Small intestine (tissue), 7 donors: ENCODE measurements around the gene TSEN15. TPM values are rescaled to one million over a fixed set of nuclear protein-coding genes. Genes with fewer than 3 reads are reported as not detected.

Source experiments
- DNase-seq, 2 donors: peaks; one replicate each; pipeline versions ENCODE4 v3.0.0 to v3.0.0-alpha.2; 2013
- FAIRE-seq: peaks from 2 replicates; lab custom pipeline; 2012; peaks lifted over from hg19 to GRCh38; lab: Jason Lieb, UNC
- H3K27ac ChIP-seq, 3 donors: one replicate each; pipeline ENCODE4 v1.5.1; 2013; ENCODE audit warnings: low read length in 2 of 3, mild to moderate bottlenecking in 2 of 3, control low read depth in 1 of 3, inconsistent platforms in 1 of 3, low read depth in 1 of 3, moderate library complexity in 1 of 3
- H3K27me3 ChIP-seq, 3 donors: one replicate each; pipeline ENCODE4 v1.6.1; 2013; ENCODE audit warnings: low read length in 3 of 3, inconsistent platforms in 1 of 3; ENCODE audit not compliant: control insufficient read depth in 3 of 3, insufficient read depth in 3 of 3
- H3K36me3 ChIP-seq, 3 donors: one replicate each; pipeline ENCODE4 v1.6.1; 2013; ENCODE audit warnings: low read length in 3 of 3, inconsistent platforms in 1 of 3, low read depth in 1 of 3, mild to moderate bottlenecking in 1 of 3, moderate library complexity in 1 of 3; ENCODE audit not compliant: control insufficient read depth in 3 of 3, insufficient read depth in 2 of 3
- H3K4me1 ChIP-seq, 3 donors: one replicate each; pipeline ENCODE4 v1.6.1; 2013; ENCODE audit warnings: low read length in 2 of 3, inconsistent platforms in 1 of 3, low read depth in 1 of 3, mild to moderate bottlenecking in 1 of 3, moderate library complexity in 1 of 3; ENCODE audit not compliant: control insufficient read depth in 3 of 3, insufficient read depth in 2 of 3
- H3K4me3 ChIP-seq, 3 donors: one replicate each; pipeline ENCODE4 v1.5.1; 2013; ENCODE audit warnings: low read length in 3 of 3, control low read depth in 1 of 3, inconsistent platforms in 1 of 3, low read depth in 1 of 3, mild to moderate bottlenecking in 1 of 3, moderate library complexity in 1 of 3
- H3K9me3 ChIP-seq, 2 donors: one replicate each; pipeline ENCODE4 v1.6.1; 2013; ENCODE audit warnings: low read depth in 1 of 2, low read length in 1 of 2; ENCODE audit not compliant: control insufficient read depth in 2 of 2, insufficient read depth in 1 of 2
- WGBS, 3 donors: extraction: QIAGEN DNeasy Blood & Tissue Kit; methylation state at CpG; one replicate each; pipeline ENCODE4 v1.1.7; 2013; 5-methylcytosine and 5-hydroxymethylcytosine counted together
- polyA plus RNA-seq, 4 donors: library from polyadenylated mRNA; stranded (reverse) in 3 of 4; unstranded in 1 of 4; fragments of 200-250 nt in 3 of 4; fragments of 120-200 nt in 1 of 4; gene quantifications; one replicate each; pipeline versions ENCODE4 v1.2.1 to v1.2.3, GENCODE V29; 2013
- donor health status: healthy with polysubstance abuse.
- donor health status: control.
- donor health status: control.
- donor health status: Bipolar disorder and iron deficiency.
- donor health status: healthy.

The TSEN15 gene
- polyA plus RNA-seq, 4 donors: 7.6 to 25.3 (median 15.4) TPM

- Histone ChIP-seq H3K4me3 (no peak overlapping the region), H3K27ac (no peak overlapping the region), H3K9me3 (no peaks in the 10 kb centered on the region), H3K27me3 (peaks cover 0 to 16% (median 0%) of the 10 kb centered on the region in 3 donors), H3K4me1 (no peaks in the 10 kb centered on the region), H3K36me3 (no peaks in the 10 kb centered on the region)
- DNase-seq (no peak), FAIRE-seq (no peak)
- WGBS, 3 donors: 38 to 61% (median 57%) methylated on average over 1 of the region's 1 CpG
Measured at GRCh38 chr1:184025242-184025675, 26.3 kb upstream of the TSEN15 start.

DNA sequence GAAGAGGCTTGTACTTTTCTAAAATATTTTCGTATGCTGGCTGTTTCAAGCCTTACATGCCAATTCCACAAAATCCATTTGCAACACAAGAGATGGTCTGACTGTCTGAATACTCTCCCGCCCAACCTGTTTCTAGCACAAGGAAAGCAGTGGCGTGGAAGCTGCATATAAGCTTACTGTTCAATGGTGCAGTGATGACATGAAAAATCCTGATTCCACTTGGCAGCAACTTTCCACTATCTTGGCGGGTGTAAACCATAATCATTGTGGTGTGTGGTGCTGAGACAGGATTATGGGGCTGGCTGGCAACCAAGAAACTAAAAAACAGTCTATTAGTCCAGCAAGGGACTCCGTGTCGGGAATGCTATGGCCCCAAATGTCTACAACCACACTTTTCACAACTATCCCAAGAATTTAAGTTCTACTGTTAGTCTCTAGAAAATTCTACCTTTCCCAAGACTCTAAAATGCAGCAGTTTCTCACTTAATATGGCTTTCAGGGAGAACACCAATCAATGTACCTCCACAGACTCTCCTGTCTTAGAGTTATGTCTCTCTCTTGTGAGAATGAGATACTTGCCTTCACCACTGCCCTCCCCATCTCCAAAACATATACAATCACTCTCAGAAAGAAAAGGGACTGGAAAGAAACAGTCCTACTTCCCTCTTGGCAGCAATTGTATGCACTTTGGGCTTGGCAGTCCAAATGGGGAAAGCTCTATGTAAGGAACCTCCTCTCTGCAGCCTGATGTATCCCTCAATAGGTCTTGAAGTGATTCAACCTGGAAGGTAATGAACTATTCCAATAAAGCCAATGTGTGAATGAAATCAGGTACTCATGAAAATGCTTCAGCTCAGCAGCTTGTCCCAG is 23.5 kb upstream of the TSEN15 start:
- no peak overlapping the region for H3K27ac ChIP-seq
- DNase-seq (no peak), FAIRE-seq (no peak)
- H3K27me3 ChIP-seq: peaks cover 0 to 19% (median 0%) of the 10 kb centered on the region in 3 donors
- H3K9me3 ChIP-seq: no peaks in the 10 kb centered on the region
- no peaks in the 10 kb centered on the region for H3K4me1 ChIP-seq
- H3K36me3 ChIP-seq: no peaks in the 10 kb centered on the region
- H3K4me3 ChIP-seq: no peak overlapping the region
- 65 to 75% (median 71%) methylated on average over 6 of the region's 6 CpGs for WGBS, 3 donors

GRCh38 chr1:184028854-184029623 is 22.5 kb upstream of the TSEN15 start:
- DNase-seq (no peak), FAIRE-seq (no peak)
- H3K9me3 ChIP-seq: no peaks in the 10 kb centered on the region
- WGBS, 3 donors: 75 to 82% (median 77%) methylated on average over 5 of the region's 5 CpGs
- peaks cover 0 to 20% (median 0%) of the 10 kb centered on the region in 3 donors for H3K27me3 ChIP-seq
- no peaks in the 10 kb centered on the region for H3K36me3 ChIP-seq
- no peak overlapping the region for H3K27ac ChIP-seq
- H3K4me3 ChIP-seq: no peak overlapping the region
- no peaks in the 10 kb centered on the region for H3K4me1 ChIP-seq

GRCh38 chr1:184030433-184031091 is 21.0 kb upstream of the TSEN15 start:
- DNase-seq (no peak), FAIRE-seq (no peak)
- H3K4me3 ChIP-seq: no peak overlapping the region
- H3K36me3 ChIP-seq: no peaks in the 10 kb centered on the region
- 55 to 77% (median 72%) methylated on average over 2 of the region's 2 CpGs for WGBS, 3 donors
- peaks cover 0 to 21% (median 0%) of the 10 kb centered on the region in 3 donors for H3K27me3 ChIP-seq
- no peaks in the 10 kb centered on the region for H3K9me3 ChIP-seq
- H3K27ac ChIP-seq: no peak overlapping the region
- H3K4me1 ChIP-seq: no peaks in the 10 kb centered on the region

DNA sequence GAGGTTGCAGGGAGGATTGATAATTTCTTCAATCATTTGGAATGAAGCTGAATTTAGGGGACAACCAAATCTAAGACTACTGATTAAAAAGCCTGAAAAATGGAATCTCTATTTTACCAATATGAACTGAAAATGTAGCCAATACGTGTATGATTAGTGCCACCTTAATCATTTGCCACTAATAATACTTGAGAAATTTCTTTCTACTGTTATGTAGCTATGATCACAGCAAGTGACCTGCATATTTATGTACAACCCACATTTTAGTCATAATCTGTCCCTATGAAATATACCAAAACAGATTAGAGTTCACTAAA is 20.5 kb upstream of the TSEN15 start:
- H3K4me1 ChIP-seq: no peaks in the 10 kb centered on the region
- H3K27me3 ChIP-seq: peaks cover 3 to 24% (median 3%) of the 10 kb centered on the region in 3 donors
- H3K9me3 ChIP-seq: no peaks in the 10 kb centered on the region
- 86 to 98% (median 91%) methylated on average over 1 of the region's 1 CpG for WGBS, 3 donors
- DNase-seq (no peak), FAIRE-seq (no peak)
- H3K27ac ChIP-seq: no peak overlapping the region
- H3K4me3 ChIP-seq: no peak overlapping the region
- no peaks in the 10 kb centered on the region for H3K36me3 ChIP-seq

DNA sequence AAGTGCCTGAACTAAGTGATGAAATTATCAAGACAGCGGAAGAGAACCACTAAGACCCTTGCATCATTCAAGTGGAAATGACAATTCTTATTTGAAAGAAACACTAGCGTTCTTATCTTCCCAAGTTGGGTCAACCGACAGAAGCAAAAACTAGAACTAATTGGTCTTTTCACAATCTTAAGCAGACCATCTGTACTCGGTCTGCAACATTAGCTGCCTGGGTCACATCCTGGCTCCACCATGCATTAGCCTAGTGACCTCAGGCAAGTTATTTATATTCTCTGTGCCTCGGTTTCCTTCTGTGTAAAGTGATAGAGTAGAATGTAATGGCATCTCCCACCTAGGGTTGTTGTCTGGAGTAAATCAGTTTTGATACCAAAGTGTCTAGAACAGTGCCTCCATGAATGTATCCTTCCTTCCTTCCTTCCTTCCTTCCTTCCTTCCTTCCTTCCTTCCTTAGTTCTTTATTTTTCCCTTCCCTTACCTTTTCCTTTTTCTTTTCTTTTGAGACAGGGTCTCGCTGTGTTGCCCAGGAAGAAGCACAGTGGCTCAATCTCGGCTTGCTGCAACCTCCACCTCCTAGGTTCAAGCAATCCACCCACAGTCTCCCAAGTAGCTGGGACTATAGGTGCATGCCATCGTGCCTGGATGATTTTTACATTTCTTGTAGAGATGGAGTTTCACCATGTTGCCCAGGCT is 20.0 kb upstream of the TSEN15 start:
- Histone ChIP-seq H3K27ac (no peak overlapping the region), H3K4me1 (peaks cover 0 to 5% (median 0%) of the 10 kb centered on the region in 3 donors), H3K4me3 (no peak overlapping the region), H3K27me3 (peaks cover 5 to 29% (median 7%) of the 10 kb centered on the region in 3 donors), H3K9me3 (no peaks in the 10 kb centered on the region), H3K36me3 (no peaks in the 10 kb centered on the region)
- DNase-seq: no peak
- WGBS, 3 donors: 81 to 87% (median 84%) methylated on average over 8 of the region's 8 CpGs
- no peak for FAIRE-seq

DNA sequence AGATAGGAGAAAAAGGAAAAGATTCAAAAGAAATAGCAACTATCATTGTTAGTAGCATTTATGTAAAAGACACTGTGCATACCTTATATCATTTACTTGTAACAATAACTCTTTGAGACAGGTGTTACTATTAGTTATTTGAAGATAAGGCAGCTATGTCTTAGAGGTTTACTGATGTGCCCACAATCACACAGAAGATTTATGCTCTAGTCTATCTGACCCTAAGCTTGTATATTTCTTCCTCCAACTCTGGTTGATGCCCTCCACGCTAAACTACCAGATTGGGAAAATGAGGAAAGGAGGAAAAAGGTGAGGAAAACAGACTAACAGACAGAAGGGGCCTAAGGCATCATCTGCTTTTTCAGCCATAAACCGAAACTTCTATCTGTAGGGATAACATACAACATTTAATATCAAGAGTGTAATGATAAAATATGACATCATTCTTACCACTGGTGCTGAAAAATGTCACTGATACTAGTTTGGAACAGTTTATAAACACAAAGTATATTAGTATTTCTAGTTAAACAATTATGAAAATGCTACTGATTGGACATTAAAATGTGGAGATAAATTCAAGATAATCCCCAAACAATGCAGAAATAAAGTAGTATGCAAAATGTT is 19.1 kb upstream of the TSEN15 start:
- peaks cover 0 to 7% (median 0%) of the 10 kb centered on the region in 3 donors for H3K4me1 ChIP-seq
- H3K9me3 ChIP-seq: no peaks in the 10 kb centered on the region
- H3K4me3 ChIP-seq: no peak overlapping the region
- 67 to 76% (median 73%) methylated on average over 2 of the region's 2 CpGs for WGBS, 3 donors
- FAIRE-seq (no peak), DNase-seq (no peak)
- no peaks in the 10 kb centered on the region for H3K36me3 ChIP-seq
- H3K27ac ChIP-seq: no peak overlapping the region
- peaks cover 5 to 32% (median 7%) of the 10 kb centered on the region in 3 donors for H3K27me3 ChIP-seq
